ENCODE data around the gene PDK3. TPM values are rescaled to one million over a fixed set of nuclear protein-coding genes. Genes with fewer than 3 reads are reported as not detected.

Gene PDK3
- total RNA-seq, 1 experiment from 2014 or later: 1.4 TPM

DNA sequence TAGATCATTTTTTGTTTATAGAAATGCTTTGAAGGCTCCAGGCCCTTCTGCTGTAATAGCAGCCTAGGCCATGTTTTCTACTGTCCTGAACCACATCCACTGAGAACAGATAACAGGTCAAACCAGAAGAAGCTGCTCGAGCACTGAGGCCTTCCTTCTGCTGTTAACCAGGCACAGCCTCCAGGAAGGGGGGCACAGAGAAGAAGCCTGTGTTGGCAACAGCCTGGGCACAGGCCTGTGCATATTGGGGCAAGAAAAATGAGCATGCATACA lies 37.4 kb upstream of the PDK3 start:
- ChIA-PET POLR2A (interaction anchor here (0.7 kb wide), 1 partner anchor 94 kb away, joined by 3 read pairs; no protein-coding TSS in a partner anchor), CTCF (no interaction called here)
- BruUV-seq (replicated peaks): no TSS peak
- TF ChIP-seq, protein P1, sequence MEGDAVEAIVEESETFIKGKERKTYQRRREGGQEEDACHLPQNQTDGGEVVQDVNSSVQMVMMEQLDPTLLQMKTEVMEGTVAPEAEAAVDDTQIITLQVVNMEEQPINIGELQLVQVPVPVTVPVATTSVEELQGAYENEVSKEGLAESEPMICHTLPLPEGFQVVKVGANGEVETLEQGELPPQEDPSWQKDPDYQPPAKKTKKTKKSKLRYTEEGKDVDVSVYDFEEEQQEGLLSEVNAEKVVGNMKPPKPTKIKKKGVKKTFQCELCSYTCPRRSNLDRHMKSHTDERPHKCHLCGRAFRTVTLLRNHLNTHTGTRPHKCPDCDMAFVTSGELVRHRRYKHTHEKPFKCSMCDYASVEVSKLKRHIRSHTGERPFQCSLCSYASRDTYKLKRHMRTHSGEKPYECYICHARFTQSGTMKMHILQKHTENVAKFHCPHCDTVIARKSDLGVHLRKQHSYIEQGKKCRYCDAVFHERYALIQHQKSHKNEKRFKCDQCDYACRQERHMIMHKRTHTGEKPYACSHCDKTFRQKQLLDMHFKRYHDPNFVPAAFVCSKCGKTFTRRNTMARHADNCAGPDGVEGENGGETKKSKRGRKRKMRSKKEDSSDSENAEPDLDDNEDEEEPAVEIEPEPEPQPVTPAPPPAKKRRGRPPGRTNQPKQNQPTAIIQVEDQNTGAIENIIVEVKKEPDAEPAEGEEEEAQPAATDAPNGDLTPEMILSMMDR (IDR thresholded peaks at IDR 0.05; ENCODE audit: unreplicated experiment): no peak
- H3K4me1 Mint-ChIP-seq (ENCODE audit: insufficient read depth, unreplicated experiment): no peaks in the 10 kb centered on the region
- no peaks in the 10 kb centered on the region for H3K9me3 Mint-ChIP-seq (ENCODE audit: unreplicated experiment)
- intact Hi-C loops (cut with micrococcal nuclease): no loop called here
- H3K27me3 Mint-ChIP-seq (ENCODE audit: insufficient read depth, unreplicated experiment): peaks cover 55% of the 10 kb centered on the region
- no peak overlapping the region for H3K4me3 Mint-ChIP-seq (ENCODE audit: unreplicated experiment)
- H3K27ac Mint-ChIP-seq (ENCODE audit: low read depth, unreplicated experiment): no peak overlapping the region
- no peak for DNase-seq (ENCODE audit: unreplicated experiment)
- no peaks in the 10 kb centered on the region for H3K36me3 Mint-ChIP-seq (ENCODE audit: insufficient read depth, unreplicated experiment)

DNA sequence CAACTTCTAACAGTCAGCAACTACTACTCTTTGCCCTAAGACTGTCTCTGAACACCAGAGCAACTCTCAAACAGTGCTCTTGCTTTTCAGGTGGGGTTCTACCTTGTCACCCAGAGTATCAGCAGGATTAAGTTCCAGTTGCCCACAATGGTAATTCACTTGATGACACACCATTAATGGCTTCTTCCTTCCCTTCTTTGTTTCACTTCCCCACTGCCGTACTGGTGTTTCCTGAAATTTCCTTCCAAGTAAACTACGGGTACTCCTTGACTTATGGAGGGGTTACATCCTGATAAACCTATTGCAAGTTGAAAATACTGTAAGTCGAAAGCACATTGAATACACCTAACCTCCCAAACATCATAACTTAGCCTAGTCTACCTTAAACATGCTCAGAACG lies 36.6 kb upstream of the PDK3 start:
- no peaks in the 10 kb centered on the region for H3K36me3 Mint-ChIP-seq (ENCODE audit: insufficient read depth, unreplicated experiment)
- POLR2A ChIA-PET: no interaction called here

DNA sequence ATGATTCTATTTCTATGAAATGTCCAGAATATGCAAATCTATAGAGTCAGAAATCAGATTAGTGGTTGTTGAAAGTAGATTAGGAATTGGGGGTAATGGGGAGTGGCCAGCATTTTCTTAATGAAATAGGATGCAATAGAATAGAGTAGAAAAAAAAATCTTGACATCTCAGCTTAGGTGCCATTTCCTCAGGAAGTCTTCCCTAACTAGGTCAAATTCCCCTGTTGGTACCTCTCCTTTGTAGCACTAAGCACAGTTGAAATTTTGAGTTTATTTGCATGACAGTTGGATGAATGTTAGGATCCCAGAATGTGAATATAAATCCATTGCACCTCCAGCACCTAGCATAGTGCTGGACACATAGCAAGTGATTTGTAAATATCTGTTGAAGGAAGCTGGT lies 30.0 kb upstream of the PDK3 start:
- POLR2A ChIA-PET: no interaction called here

More for the DNA sequence above, 36.6 kb upstream of the PDK3 start:
- DNase-seq (ENCODE audit: unreplicated experiment): no peak
- TF ChIP-seq, protein P1 (IDR thresholded peaks at IDR 0.05; ENCODE audit: unreplicated experiment): no peak
- no TSS peak for BruUV-seq (replicated peaks)
- no peaks in the 10 kb centered on the region for H3K4me1 Mint-ChIP-seq (ENCODE audit: insufficient read depth, unreplicated experiment)
- CTCF ChIA-PET: no interaction called here
- H3K27ac Mint-ChIP-seq (ENCODE audit: low read depth, unreplicated experiment): no peak overlapping the region
- intact Hi-C loops (cut with micrococcal nuclease): no loop called here
- H3K4me3 Mint-ChIP-seq (ENCODE audit: unreplicated experiment): no peak overlapping the region
- H3K9me3 Mint-ChIP-seq (ENCODE audit: unreplicated experiment): no peaks in the 10 kb centered on the region
- H3K27me3 Mint-ChIP-seq (ENCODE audit: insufficient read depth, unreplicated experiment): peaks cover 64% of the 10 kb centered on the region

DNA sequence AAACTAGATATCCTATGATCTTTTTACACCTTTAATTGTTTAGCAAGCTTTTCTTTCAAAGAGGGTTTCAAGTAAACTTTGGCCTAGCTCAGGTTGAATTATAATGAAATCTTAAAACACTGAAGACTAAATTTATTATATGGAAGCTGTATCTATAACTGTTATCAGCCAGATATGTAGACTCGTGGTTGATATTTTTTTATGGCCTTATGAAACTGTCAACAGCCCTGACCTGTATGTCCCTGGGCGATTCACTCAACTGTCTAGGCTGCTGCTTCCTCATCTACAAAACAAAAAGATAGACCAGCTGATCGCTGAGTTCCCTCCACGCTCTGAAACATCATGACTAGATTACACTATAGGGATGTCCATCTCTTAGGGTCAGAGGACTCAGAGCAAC lies 21.2 kb upstream of the PDK3 start:
- H3K27me3 Mint-ChIP-seq (ENCODE audit: insufficient read depth, unreplicated experiment): no peaks in the 10 kb centered on the region

More for the DNA sequence above, 30.0 kb upstream of the PDK3 start:
- CTCF ChIA-PET: interaction anchor here (0.6 kb wide), 1 partner anchor 57 kb away, joined by 3 read pairs; no protein-coding TSS in a partner anchor
- Mint-ChIP-seq H3K4me1 (ENCODE audit: insufficient read depth, unreplicated experiment) (no peaks in the 10 kb centered on the region), H3K9me3 (ENCODE audit: unreplicated experiment) (no peaks in the 10 kb centered on the region), H3K27ac (ENCODE audit: low read depth, unreplicated experiment) (no peak overlapping the region), H3K27me3 (ENCODE audit: insufficient read depth, unreplicated experiment) (peaks cover 64% of the 10 kb centered on the region), H3K36me3 (ENCODE audit: insufficient read depth, unreplicated experiment) (no peaks in the 10 kb centered on the region), H3K4me3 (ENCODE audit: unreplicated experiment) (no peak overlapping the region)
- intact Hi-C loops (cut with micrococcal nuclease): no loop called here
- BruUV-seq (replicated peaks): no TSS peak
- TF ChIP-seq, protein P1 (IDR thresholded peaks at IDR 0.05; ENCODE audit: unreplicated experiment): no peak
- no peak for DNase-seq (ENCODE audit: unreplicated experiment)

More for the DNA sequence above, 21.2 kb upstream of the PDK3 start:
- no peak overlapping the region for H3K27ac Mint-ChIP-seq (ENCODE audit: low read depth, unreplicated experiment)
- H3K4me3 Mint-ChIP-seq (ENCODE audit: unreplicated experiment): no peak overlapping the region
- H3K9me3 Mint-ChIP-seq (ENCODE audit: unreplicated experiment): no peaks in the 10 kb centered on the region
- no TSS peak for BruUV-seq (replicated peaks)
- intact Hi-C loops (cut with micrococcal nuclease): no loop called here
- TF ChIP-seq, protein P1 (IDR thresholded peaks at IDR 0.05; ENCODE audit: unreplicated experiment): no peak
- no peaks in the 10 kb centered on the region for H3K4me1 Mint-ChIP-seq (ENCODE audit: insufficient read depth, unreplicated experiment)
- ChIA-PET POLR2A (no interaction called here), CTCF (interaction anchor here (0.7 kb wide), 1 partner anchor 16 kb away, joined by 3 read pairs; no protein-coding TSS in a partner anchor)
- no peaks in the 10 kb centered on the region for H3K36me3 Mint-ChIP-seq (ENCODE audit: insufficient read depth, unreplicated experiment)
- DNase-seq (ENCODE audit: unreplicated experiment): no peak

Data from MCF 10A (cell line).